GM18858 (cell line): ENCODE data around the gene TNKS2.
"Not testable (repeated sequence)": the region's sequence is repeated elsewhere in the genome, so short reads cannot be mapped to it uniquely, and the experiment has no call there.

Experiments used
- ATAC-seq: cut with Tn5 transposase; IDR thresholded peaks from one replicate; pipeline ENCODE4 v1.9.1; 2021; ENCODE audit not compliant: unreplicated experiment

TNKS2 gene

GRCh38 chr10:91796331-91797047 is 1.7 kb upstream of the TNKS2 start:
- peak; percentile 34 for ATAC-seq

GRCh38 chr10:91797048-91797690 is 1.1 kb upstream of the TNKS2 start:
- ATAC-seq: no peak

DNA sequence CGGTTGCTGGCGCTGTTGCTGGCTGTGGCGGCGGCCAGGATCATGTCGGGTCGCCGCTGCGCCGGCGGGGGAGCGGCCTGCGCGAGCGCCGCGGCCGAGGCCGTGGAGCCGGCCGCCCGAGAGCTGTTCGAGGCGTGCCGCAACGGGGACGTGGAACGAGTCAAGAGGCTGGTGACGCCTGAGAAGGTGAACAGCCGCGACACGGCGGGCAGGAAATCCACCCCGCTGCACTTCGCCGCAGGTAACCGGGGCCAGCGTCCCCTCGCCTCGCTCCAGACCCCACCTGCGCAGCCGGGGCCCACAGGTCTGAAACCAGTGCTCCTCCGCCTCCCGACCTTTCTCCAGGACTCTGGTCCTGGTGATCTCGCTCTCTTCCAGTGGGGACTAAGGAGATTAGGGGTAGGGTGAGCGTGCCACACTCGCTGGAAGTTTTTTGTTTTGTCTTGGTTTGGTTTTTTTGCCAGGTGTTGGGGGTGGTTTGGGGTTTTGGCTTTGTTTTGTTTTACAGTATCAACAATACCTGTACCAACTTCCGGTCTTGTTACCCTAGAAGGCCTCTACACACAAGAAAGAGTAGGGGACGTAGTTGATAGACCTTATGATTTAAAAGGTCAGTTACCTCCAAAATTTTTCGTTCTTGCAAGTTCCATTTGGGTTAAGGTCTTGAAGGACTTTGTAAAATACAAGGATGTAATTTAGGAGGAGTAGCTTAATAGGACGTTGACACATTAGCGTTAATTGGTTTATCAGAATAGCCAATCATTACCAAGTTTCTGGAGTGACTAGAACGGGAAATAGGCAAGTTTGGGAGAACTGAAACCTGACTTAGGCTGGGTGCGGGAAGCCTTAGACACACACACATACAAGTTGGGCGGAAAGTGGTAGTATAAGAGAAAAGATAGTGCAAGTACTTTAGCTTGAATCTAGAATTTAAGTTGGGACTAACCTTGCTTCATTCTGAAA is 704 bp downstream of the TNKS2 start:
- ATAC-seq: no peak

GRCh38 chr10:91799612-91799975 is 1.4 kb downstream of the TNKS2 start:
- ATAC-seq: no peak

GRCh38 chr10:91800182-91800581 is 2.0 kb downstream of the TNKS2 start:
- no peak for ATAC-seq

GRCh38 chr10:91800756-91801155 is 2.5 kb downstream of the TNKS2 start:
- ATAC-seq: no peak

GRCh38 chr10:91803386-91804125 is 5.3 kb downstream of the TNKS2 start:
- ATAC-seq: no peak

- ATAC-seq: no peak
These were observed 5.9 kb downstream of the TNKS2 start for GRCh38 chr10:91804126-91804510.

DNA sequence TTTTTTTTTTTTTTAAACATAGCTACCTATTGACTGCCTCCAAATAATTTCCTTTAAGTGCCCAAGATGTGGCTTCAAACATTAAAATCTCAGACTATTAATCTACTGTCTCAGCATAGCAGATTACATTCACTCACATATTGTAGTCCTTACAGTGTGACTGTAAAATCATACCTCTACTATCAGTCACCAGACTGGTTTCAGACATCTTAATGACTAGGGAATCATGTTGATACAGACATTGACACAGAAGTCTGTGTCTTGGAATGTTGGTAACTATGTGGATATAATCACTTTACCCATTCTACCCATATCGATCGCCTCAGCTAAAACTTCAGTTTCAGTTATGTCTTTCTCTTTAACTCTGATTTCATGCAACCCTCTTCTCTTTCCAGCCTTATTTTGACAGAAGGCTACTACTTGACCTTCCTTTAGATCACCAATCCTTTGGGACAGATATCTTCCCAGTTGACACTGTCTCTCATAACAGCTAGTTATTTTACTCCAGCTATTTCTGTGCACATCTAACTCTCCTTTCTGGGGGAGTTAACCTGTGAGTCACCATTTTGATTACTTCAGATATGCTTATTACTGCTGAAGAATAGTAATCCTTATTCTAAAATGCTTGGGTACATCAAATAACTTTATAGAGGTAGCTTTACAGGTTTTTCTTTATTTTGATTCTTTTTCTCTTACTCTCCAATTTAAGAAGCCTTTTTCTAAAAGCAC is 7.0 kb downstream of the TNKS2 start:
- ATAC-seq: no peak

- not testable (repeated sequence) for ATAC-seq
These were observed 9.0 kb downstream of the TNKS2 start for GRCh38 chr10:91807264-91807663.

- ATAC-seq: no peak
These were observed 15.0 kb downstream of the TNKS2 start for GRCh38 chr10:91813251-91813650.

GRCh38 chr10:91816981-91817380 is 18.8 kb downstream of the TNKS2 start:
- ATAC-seq: no peak

DNA sequence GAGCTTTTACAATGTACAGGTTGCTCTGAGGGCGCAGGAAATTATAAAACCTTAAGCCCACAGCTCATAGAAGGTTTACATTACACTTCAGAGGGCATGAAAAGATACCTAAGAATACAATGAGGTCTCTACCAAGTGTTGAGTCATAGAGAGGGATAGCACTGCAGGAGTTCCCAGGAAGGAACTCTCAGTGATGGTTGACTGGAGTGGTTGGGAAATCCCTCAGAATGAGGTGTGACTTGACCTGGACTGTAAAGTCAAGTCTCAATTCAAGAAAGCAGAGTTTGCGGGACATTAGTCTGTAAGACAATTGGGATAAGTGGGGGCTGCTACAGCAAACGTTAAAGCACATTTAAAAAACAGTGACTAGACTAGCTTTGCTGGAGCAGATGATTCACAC is 21.9 kb downstream of the TNKS2 start:
- ATAC-seq: no peak

DNA sequence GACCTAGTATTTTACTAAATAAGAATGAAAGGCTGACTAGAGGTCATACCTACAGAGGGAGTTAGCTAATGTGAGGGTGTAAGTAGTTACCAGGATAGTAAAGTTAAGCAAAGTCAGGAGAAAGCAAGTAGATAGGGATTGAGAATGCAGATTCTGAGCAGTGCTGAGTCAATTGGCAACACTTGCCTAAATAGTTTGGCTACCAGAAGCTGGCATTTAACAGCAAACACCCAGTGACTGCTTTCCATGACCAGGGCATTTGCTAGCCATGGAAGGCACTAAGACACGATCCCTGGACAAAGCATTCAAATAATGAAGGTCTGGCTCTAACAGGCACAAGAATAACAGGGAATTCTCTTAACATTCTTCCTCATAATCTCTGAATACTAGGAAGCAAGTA is 25.9 kb downstream of the TNKS2 start:
- ATAC-seq: no peak

- no peak for ATAC-seq
These were observed 31.0 kb downstream of the TNKS2 start for GRCh38 chr10:91829268-91829667.

DNA sequence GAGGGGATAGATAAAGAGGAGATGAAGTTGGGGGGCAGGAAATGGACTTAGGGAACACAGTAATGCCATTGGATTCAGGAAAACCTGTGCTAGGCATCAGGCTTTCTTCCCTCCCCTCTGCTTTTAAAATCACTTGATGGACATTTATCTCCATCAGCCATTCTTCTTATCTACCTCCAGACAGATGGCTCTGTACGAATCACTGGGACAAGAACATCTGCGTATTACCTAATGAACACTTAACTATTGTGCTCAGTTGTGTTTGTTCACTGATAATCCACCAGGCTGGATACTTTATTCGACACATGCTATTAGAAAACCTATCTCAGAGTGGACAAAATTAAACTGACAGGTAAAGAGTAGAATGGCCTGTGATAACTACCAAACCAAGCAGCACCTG is 40.0 kb downstream of the TNKS2 start:
- no peak for ATAC-seq

DNA sequence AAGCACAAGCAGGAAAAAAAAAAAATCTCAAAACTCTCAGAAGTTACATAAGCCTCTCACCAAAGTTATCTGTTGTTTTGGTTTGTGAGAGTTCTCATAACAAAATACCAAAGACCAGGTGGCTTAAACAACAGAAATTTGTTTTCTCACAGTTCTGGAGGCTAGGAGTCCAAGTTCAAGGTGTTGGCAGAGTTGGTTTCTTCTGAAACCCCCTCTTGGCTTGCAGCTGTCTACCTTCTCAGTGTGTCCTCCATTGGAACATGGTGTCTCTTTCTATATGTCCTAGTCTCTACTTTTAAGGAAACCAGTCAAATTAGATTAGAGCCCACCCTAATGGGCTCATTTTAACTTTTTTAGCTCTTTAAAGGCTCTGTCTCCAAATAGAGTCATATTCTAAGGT is 44.9 kb downstream of the TNKS2 start:
- ATAC-seq: no peak

DNA sequence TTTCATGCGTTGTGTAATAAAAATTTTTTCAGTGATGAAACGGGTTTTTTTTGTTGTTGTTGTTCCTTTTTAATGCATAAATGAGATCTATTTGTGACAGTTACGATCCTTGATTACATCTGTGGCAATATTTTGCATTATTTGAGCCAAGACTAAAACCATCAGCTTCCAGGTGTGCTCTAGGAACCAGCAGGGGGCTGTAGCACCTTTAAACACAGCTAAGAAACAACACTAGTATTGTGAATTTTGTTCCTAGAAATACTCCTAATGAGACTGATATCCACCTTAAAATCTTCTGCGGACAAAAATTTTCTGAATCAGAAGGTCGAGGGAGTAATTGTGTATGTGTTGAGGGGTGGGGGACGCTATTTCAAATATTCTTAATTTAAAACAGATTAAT is 58.4 kb downstream of the TNKS2 start:
- no peak for ATAC-seq

DNA sequence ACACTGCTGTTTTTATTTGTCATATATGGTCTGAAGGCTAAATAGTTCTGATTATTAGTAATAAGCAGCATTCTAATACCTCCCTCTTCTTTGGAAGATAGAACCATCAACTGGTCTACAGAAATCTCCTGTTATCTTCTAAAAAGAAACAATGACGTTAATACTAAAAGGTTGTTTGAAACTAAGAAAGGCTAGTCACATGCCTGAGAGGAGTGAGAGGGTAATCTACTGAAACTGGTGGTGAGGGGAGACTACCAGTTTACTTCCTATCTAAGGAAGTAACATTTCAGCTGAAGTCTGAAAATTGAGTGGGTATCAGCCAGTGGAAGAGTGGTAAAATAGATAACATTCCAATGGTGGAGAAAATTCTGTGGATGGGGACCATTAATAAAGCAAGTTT is 62.7 kb downstream of the TNKS2 start:
- ATAC-seq: no peak

GRCh38 chr10:91864099-91864498 is 65.9 kb downstream of the TNKS2 start:
- ATAC-seq: no peak
